IPS DF 4.7 (cell line): ENCODE results near the gene UBA1.
A peak's percentile ranks its signal among the peaks of the same experiment; 100 is the strongest.

Experiments used
- DNase-seq: peaks from one replicate; pipeline ENCODE4 v3.0.0-alpha.2; 2013; ENCODE audit warnings: low spot score; ENCODE audit errors: extremely low read depth

Gene UBA1

DNA sequence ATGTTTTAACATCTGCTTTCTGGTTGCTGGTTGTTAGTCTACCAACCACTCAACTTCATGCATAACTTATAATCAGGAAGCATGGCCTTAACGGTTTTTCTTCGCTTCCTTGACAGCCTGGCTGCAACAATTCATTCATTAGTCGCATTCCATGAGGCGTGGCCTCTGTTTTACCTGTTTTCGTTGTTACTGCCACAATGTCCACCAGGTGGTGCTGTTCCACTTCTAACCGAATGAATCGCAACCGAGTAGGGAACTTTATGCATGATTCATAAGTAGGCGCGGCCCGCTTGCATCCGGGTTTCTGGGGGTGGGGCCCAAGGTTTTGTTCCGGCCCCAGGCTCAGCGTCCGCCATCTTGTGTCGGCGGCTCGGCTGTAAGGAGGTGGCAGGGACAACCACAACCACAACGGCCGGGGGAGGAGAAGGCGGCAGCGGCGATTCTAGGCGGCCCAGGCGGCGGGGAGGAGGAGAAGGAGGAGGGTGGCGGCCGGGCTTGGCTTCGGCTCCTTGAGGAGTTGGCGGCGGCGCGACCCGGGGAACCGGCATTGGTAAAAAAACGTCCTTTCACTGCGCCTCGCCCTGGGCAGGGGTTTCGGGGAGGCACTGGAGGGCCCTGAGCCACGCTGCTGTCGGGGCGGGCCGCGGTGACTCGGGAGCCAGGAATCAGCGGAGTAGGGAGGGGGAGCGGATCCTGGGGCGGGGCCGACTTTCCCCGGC, at the start of gene UBA1:
TSS of gene UBA1 (plus strand) at position 355 of the 719 bp plus-strand sequence. CDS start 4,974 bp downstream, outside the sequence.
- no peak for DNase-seq

- DNase-seq, result no peak
Observed at GRCh38 chrX:47143894-47144625, 49.6 kb upstream of the UBA1 start.

DNA sequence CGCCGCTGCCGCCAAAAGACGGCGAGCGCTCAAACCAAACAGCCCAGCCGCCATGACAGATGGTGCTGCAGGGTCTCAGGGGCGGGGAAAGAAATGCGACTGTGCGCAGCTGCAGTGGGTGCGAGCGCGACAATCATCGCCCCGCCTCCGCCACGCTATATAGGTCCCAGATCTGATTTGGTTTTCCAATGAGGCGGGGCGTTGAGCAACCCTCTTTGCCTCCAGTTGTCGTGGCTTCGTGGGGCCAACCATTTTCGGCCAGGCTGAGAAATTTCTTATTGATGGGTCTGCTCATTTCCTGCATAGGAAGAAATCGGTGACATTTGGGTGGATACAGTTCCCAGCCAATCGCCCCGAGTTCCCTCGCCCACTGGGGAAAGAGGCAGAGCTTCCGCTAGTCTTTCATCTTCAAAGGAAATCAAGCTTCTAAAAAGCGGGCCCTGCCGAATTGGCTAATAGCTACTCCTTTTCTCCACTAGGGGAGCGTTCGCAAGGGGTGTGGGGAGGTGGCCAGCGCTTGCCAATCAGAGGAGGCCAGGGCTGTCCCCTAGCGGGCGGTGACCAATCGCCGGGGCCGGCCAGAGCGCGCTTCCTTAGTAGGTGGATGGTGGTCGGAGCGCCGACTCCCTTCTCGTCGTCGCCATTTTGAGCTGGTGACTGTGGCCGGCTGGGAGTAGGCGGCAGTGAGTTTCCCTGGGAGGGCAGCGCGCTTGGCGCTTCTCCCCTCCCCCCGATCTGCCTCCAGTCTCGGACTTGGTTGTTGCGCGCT, 48.8 kb upstream of the UBA1 start, which contains the start of the genes NDUFB11 and RBM10:
TSS of gene NDUFB11 (minus strand) at position 77 of the 769 bp plus-strand sequence. CDS start at position 54, 23 bp downstream.
TSS of gene RBM10 (plus strand) at position 596 of the 769 bp plus-strand sequence. CDS start 2,261 bp downstream, outside the sequence.
- DNase-seq, result peak; percentile 41

DNA sequence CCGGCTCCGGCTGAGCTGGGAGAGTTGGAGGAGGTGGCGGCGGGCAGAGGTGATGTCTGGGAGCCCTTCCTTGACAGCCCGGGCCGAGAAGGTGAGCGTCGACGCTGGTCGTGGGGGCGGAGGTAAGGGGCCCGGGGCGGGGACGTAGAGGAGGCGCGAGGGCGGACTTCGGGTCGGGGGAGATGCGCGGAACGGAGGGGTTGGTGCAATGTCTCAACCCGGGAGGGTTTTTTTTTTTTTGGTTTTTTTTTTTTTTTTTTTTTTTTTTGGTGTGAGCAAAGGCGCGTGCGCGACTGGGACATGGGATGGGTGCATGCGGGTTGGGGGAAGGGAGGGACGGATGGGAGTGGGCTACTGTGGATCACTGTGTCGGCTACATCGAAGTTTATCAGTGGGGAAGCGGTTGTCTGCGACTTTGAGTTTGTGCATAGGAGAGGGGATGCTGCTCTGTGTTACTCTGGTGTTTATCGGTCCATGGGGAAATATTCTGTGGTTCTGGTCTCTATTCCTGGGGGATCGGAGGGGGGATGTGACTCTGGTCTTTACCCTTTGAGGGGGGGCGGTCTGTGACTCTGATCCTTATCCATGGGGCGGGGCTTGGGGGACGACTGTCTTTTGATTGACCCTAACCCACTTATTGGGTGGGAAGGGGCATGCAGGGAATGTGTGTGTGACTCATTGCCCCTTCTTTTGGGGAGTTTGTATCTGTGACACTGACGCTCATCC, 48.1 kb upstream of the UBA1 start:
- no peak for DNase-seq

GRCh38 chrX:47146121-47146935, 47.3 kb upstream of the UBA1 start:
- no peak for DNase-seq

GRCh38 chrX:47146936-47147859, 46.4 kb upstream of the UBA1 start:
- no peak for DNase-seq

DNA sequence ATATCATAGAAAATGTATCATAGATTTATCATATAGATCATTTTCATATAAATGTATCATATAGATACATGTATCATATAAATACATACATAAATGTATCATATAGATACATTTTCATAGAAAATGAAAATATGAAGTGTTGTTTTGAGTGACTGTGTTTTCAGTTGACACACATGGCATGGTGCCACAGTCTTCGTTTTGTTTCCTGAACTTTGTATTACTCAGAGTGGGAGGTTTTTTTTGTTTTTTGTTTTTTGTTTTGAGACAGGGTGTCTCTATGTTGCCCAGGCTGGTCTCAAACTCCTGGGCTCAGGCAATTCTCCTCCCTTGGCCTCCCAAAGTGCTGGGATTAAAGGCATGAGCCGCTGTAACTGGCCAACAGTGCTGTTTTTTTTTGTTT, 44.7 kb upstream of the UBA1 start:
- no peak for DNase-seq

DNA sequence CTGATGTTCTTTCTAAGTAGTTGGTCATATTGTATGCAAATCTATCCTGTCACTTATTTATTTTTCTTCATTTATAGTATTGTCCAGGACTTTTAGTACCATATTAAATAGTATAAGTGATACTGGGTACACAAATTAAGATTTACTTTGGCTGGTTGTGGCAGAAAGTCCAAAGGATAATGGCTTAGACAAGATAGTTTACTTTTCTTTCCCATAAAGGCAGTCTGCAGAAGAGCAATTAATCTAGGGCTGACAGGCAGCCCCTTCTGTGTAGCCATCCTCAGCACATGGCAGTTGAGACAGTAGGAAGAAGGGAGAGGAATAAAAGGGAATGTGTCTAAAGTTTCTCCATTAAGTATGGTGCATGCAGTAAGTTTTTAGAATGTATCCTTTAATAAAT, 42.2 kb upstream of the UBA1 start:
- DNase-seq, result no peak

DNA sequence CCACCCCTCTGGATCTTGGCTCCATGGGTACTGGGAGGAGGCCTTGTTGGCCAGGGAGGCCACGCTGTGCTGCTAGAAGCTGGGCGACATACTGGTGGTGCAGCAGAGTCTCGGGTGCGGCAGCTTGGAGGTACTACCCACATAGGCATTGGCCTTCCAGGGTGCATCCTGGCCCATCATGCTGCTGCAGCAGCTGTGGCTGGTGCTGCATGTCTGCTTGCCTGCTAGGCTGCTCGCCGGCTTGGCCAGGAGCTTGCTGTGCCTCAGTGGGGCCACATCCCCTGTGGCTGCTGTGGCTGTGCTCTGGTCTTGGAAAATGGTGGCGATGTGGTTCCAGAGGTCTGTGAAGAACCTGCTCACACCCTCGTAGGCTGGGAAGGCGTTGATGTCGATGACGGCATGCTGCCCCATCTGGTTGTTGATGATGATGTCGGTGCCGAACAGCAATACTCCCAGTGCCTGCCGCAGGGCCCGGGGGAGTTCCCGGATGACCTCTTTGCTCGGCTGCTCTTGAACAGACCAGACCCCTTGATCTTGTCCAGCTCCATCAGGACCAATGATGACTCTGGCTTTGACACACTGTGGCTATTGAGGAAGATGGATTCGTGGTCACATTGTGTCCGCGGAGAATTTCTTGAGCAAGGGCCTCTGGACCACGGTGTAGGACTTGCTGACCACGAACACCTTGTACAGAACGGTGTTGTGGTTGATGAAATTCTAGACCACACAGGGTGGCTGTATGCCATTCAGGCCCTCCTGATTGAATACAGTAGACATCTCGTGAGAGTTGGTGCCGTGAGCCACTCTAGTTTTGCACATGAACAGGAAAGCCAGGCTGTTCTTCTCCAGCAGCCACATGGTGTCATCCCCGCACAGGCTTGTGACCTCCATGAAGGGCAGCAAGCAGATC, 36.8 kb upstream of the UBA1 start:
- no peak for DNase-seq

GRCh38 chrX:47158131-47158530, 35.5 kb upstream of the UBA1 start:
- no peak for DNase-seq

- DNase-seq, result no peak
Observed at GRCh38 chrX:47158781-47159180, 34.8 kb upstream of the UBA1 start.

DNA sequence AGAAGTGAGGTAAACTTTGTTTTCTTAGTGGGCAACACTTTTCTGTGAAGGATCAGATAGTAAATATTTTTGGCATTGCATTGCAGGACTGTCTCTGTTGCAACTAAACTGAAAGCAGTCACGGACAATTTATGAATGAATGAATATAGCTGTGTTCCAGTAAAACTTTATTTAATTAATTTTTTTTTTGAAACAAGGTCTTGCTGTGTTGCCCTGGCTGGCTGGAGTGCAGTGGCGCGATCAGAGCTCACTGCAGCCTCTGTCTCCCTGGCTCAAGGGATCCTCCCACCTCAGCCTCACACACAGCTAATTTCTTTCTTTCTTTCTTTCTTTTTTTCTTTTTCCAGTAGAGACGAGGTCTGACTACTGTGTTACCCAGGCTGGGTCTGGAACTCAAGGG, 32.8 kb upstream of the UBA1 start:
- no peak for DNase-seq

DNA sequence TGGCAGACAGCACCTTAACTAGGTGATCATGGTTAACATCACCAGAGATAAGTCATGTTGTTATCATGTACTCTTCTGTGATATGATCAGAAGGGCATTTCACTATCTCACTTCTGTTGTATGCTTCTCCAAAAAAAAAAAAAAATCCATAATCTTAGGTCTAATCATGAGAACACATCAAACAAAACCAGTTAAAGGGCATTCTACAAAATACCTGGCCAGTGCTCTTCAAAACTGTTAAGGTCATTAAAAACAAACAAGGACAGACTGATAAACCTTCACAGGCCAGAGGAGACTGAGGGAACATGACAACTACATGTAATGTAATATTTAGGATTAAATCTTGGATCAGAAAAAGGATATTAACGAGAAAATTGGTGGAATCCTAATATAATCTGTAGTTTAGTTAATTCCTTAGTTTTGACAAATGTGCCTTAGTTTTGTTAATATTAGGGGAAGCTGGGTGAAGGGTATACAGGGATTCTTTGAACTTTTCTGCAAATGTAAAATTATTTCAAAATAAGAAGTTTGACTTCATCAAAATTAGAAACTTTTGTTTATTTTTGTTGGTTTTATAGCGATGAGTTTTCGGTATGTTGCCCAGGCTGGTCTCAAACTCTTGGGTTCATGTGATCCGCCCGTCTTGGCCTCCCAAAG, 30.6 kb upstream of the UBA1 start:
- no peak for DNase-seq

- no peak for DNase-seq
Observed at GRCh38 chrX:47164420-47164819, 29.2 kb upstream of the UBA1 start.

DNA sequence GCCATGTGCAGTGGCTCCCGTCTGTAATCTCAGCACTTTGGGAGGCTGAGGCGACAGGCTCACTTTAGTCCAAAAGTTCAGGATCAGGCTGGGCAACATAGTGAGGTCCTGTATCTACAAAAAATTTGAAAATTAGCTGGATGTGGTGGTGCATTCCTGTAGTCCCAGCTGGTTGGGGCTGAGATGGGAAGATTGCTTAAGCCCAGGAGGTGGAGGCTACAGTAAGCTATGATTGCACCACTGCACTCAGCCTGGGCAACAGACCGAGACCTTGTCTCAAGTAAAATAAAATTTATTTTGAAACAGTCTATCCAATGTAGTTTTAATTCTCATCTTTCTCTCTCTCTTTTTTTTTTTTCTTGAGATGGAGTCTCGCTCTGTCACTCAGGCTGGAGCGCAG, 27.5 kb upstream of the UBA1 start:
- no peak for DNase-seq

GRCh38 chrX:47168495-47169073, 25.0 kb upstream of the UBA1 start:
- DNase-seq, result no peak

DNA sequence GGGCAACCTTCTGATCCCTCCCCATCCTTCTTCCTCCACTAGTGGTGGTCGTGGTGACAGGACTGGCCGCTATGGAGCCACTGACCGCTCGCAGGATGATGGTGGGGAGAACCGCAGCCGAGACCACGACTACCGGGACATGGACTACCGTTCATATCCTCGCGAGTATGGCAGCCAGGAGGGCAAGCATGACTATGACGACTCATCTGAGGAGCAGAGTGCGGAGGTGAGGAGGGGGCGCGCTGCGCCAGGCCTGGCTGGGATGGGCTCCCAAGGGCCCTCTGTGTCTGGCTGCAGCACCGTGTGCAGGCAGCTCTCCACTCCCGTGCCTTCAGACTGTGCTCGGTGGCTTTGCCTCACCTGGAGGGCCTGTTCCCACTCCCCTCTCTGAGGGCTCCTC, 24.4 kb upstream of the UBA1 start:
- no peak for DNase-seq
